ENCODE results near the gene RPTOR. TPM values are rescaled to one million over a fixed set of nuclear protein-coding genes. Genes with fewer than 3 reads are reported as not detected.

The RPTOR gene
- polyA plus RNA-seq, 1 of the 3 experiments (the other 2 are of a cell fraction): 14.9 TPM

- H3K4me3 ChIP-seq (ENCODE audit: low read depth in 2 of 2, low read length in 1 of 2): no peak overlapping the region
- 91% methylated on average over 15 of the region's 15 CpGs for WGBS (ENCODE audit: low lambda C conversion rate)
- no peak for DNase-seq
- TF ChIP-seq SMC3 (IDR thresholded peaks at IDR 0.05; ENCODE audit: low read depth, low read length) (no peak), RAD21 (IDR thresholded peaks at IDR 0.05; ENCODE audit: low read length) (no peak), FOXM1 (IDR thresholded peaks at IDR 0.05; ENCODE audit: low read depth) (no peak), USF2 (IDR thresholded peaks at IDR 0.05; ENCODE audit: borderline replicate concordance, low read depth, low read length) (no peak), JUND (IDR thresholded peaks at IDR 0.05) (no peak), TEAD4 (IDR thresholded peaks at IDR 0.05; ENCODE audit: borderline replicate concordance, insufficient read depth) (no peak), REST (IDR thresholded peaks at IDR 0.05; ENCODE audit: low read depth, low read length) (no peak), NFIC (IDR thresholded peaks at IDR 0.05; ENCODE audit: borderline replicate concordance) (no peak)
- H3K9ac ChIP-seq: no peak overlapping the region
- H3K9me3 ChIP-seq: no peaks in the 10 kb centered on the region
- H3K9me2 ChIP-seq: no peaks in the 10 kb centered on the region
- H3K4me1 ChIP-seq (ENCODE audit: control insufficient read depth in 1 of 2, insufficient read depth in 2 of 2, low read depth in 1 of 2, low read length in 1 of 2): no peaks in the 10 kb centered on the region
- H3K79me2 ChIP-seq (ENCODE audit: insufficient read depth): no peaks in the 10 kb centered on the region
- no peaks in the 10 kb centered on the region for H4K20me1 ChIP-seq (ENCODE audit: insufficient read depth)
- H3K27me3 ChIP-seq (ENCODE audit: insufficient read depth): no peaks in the 10 kb centered on the region
- POLR2A ChIA-PET: no interaction called here
- H3K36me3 ChIP-seq (replicated peaks in 1 of 2; ENCODE audit: control insufficient read depth in 1 of 2, insufficient read depth in 2 of 2, low read length in 1 of 2): peaks cover 26 to 50% of the 10 kb centered on the region in 2 experiments
- H3K27ac ChIP-seq (ENCODE audit: low read depth in 2 of 2, low read length in 1 of 2): no peak overlapping the region
- no peaks in the 10 kb centered on the region for H3F3A ChIP-seq (replicated peaks; ENCODE audit: insufficient read depth)
- CTCF ChIA-PET: interaction anchor here (0.8 to 1.4 kb wide), 2 partner anchors 51 to 62 kb away, joined by 3 read pairs; no protein-coding TSS in a partner anchor
- H2AFZ ChIP-seq (ENCODE audit: low read depth): no peak overlapping the region
- no peak overlapping the region for H3K4me2 ChIP-seq
Measured at GRCh38 chr17:80918731-80919130, 374.1 kb downstream of the RPTOR start.

- no peaks in the 10 kb centered on the region for H3K9me3 ChIP-seq
- peaks cover 23 to 59% of the 10 kb centered on the region in 2 experiments for H3K36me3 ChIP-seq (replicated peaks in 1 of 2; ENCODE audit: control insufficient read depth in 1 of 2, insufficient read depth in 2 of 2, low read length in 1 of 2)
- POLR2A ChIA-PET: no interaction called here
- H2AFZ ChIP-seq (ENCODE audit: low read depth): no peak overlapping the region
- H3K9ac ChIP-seq: no peak overlapping the region
- no peaks in the 10 kb centered on the region for H3K27me3 ChIP-seq (ENCODE audit: insufficient read depth)
- no peak overlapping the region for H3K4me3 ChIP-seq (ENCODE audit: low read depth in 2 of 2, low read length in 1 of 2)
- no peaks in the 10 kb centered on the region for H3F3A ChIP-seq (replicated peaks; ENCODE audit: insufficient read depth)
- CTCF ChIA-PET: interaction anchor here (1.4 to 2.0 kb wide), 2 partner anchors 20 to 50 kb away, joined by 3 to 6 read pairs; no protein-coding TSS in a partner anchor
- DNase-seq: no peak
- no peaks in the 10 kb centered on the region for H3K79me2 ChIP-seq (ENCODE audit: insufficient read depth)
- H3K27ac ChIP-seq (ENCODE audit: low read depth in 2 of 2, low read length in 1 of 2): no peak overlapping the region
- no peak overlapping the region for H3K4me2 ChIP-seq
- no peak for TF ChIP-seq FOXM1 (IDR thresholded peaks at IDR 0.05; ENCODE audit: low read depth)
- H3K9me2 ChIP-seq: no peaks in the 10 kb centered on the region
- no peaks in the 10 kb centered on the region for H4K20me1 ChIP-seq (ENCODE audit: insufficient read depth)
- H3K4me1 ChIP-seq (ENCODE audit: control insufficient read depth in 1 of 2, insufficient read depth in 2 of 2, low read depth in 1 of 2, low read length in 1 of 2): no peaks in the 10 kb centered on the region
- WGBS (ENCODE audit: low lambda C conversion rate): 95% methylated on average over 30 of the region's 33 CpGs
Measured at GRCh38 chr17:80919331-80920311, 375.0 kb downstream of the RPTOR start.
